PC-3 (cell line): ENCODE results near the gene ROR1.

Source experiments
- CTCF ChIP-seq: fragments of 300-600 bp; sonication (generic); conservative IDR thresholded peaks from 2 replicates; pipeline ENCODE4 v1.5.1; 2017; ENCODE audit warnings: antibody characterized with exemption, low read depth, mild to moderate bottlenecking, low read length
- EZH2 ChIP-seq: fragments of 300-600 bp; sonication (generic); IDR thresholded peaks from one replicate; pipeline ENCODE4 v1.6.1; 2017; ENCODE audit warnings: antibody characterized with exemption, mild to moderate bottlenecking, low read length; ENCODE audit not compliant: unreplicated experiment

GRCh38 chr1:63969441-63969901 lies 195.7 kb downstream of the ROR1 start:
- no peak for TF ChIP-seq CTCF
- TF ChIP-seq EZH2, result no peak
